HL-60 (cell line): Measurements from ENCODE around the gene ZNF74.

ENCODE experiments used
- DNase-seq, 2 experiments: peaks; one replicate each; pipeline ENCODE4 v3.0.0-alpha.2; 2010 to 2020; ENCODE audit warnings: low read depth in 1 of 2, low spot score in 1 of 2
- H3K27ac ChIP-seq: fragments of 250-450 bp; sonication (Bioruptor Pico); replicated peaks from 2 replicates; pipeline ENCODE4 v1.5.1; 2020; ENCODE audit warnings: mild to moderate bottlenecking, moderate library complexity
- H3K27me3 ChIP-seq: fragments of 250-450 bp; sonication (Bioruptor Pico); 2 replicates; pipeline ENCODE4 v1.5.1; 2021; ENCODE audit warnings: mild to moderate bottlenecking, moderate library complexity; ENCODE audit not compliant: insufficient read depth, poor library complexity, severe bottlenecking
- H3K4me3 ChIP-seq: replicated peaks from 2 replicates; pipeline ENCODE4 v1.5.1; 2011; ENCODE audit warnings: mild to moderate bottlenecking, control low read depth, low read length; ENCODE audit not compliant: insufficient read depth
- GABPA ChIP-seq: IDR thresholded peaks from 2 replicates; pipeline ENCODE4 v1.6.1; 2012; ENCODE audit warnings: low read depth
- POLR2AphosphoS5 ChIP-seq: IDR thresholded peaks from 2 replicates; pipeline ENCODE4 v1.6.1; 2012; ENCODE audit warnings: low read depth
- SPI1 ChIP-seq: IDR thresholded peaks from 2 replicates; pipeline ENCODE4 v1.6.1; 2012; ENCODE audit warnings: low read depth, mild to moderate bottlenecking, borderline replicate concordance
- TF ChIP-seq, protein P1 (sequence below): IDR thresholded peaks from one replicate; pipeline ENCODE4 v1.5.1; 2011; ENCODE audit warnings: low read length, control low read depth, inconsistent platforms; ENCODE audit not compliant: insufficient read depth
- TF ChIP-seq, protein P2 (sequence below): IDR thresholded peaks from 2 replicates; pipeline ENCODE4 v1.6.1; 2012; ENCODE audit warnings: low read depth; ENCODE audit not compliant: insufficient replicate concordance

Gene ZNF74

DNA sequence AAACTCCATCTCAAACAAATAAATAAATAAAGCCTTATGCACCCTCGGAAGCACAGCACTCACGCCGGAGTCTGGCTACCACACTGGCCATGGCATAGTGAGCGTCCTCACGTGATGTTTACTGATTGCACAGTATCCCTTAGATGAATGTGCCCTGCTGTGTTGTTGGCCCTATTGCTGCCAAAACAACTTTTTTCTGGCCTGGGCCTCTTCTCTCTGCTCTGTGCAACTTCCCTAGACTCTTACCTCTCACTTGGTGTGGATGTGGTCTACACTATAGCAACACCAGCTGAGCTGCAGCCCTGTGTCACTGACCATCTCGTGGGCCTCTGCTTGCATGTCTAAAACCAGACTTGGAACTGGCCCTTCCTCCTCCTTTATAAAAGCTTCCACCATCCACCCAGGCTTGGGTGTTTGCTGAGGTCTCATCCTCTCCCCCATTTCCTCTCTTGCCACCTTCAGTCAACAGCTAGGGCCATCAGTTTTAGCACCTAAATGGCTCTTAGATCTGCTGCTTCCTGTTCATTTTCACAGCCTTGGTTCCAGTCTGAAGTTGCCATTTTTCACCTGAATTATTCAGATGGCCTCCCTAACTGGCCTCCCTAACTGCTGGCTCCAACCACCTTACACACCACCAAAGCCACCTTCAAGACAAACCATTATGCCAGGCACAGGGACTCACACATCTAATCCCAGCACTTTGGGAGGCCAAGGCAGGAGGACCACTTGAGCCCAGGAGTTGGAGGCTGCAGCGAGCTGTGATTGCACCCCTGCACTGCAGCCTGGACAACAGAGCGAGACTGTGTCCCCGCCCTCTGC is 9.2 kb downstream of the ZNF74 start:
- Histone ChIP-seq H3K27me3 (no peaks in the 10 kb centered on the region), H3K27ac (no peak overlapping the region), H3K4me3 (no peak overlapping the region)
- TF ChIP-seq SPI1 (no peak), GABPA (no peak)
- DNase-seq: no peak

DNA sequence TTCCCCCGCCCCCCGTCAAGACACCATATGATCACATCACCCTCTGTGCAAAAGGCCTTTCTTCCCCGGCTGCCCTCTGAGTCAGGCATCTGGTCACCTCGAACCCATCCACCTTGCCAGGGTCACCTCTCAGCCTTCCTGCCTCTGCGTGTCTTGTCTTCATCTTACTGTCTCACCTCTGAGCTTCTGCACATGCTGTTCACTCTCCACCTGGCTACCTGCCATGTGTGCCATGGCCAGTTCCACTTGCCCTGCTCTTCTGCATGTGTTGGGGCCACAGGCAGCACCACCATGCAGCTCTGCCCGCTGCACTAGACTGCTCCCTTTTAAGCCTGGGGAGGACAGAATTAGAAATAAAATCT is 9.8 kb downstream of the ZNF74 start:
- no peaks in the 10 kb centered on the region for H3K27me3 ChIP-seq
- TF ChIP-seq SPI1 (no peak), GABPA (no peak), POLR2AphosphoS5 (no peak)
- TF ChIP-seq, protein P1, sequence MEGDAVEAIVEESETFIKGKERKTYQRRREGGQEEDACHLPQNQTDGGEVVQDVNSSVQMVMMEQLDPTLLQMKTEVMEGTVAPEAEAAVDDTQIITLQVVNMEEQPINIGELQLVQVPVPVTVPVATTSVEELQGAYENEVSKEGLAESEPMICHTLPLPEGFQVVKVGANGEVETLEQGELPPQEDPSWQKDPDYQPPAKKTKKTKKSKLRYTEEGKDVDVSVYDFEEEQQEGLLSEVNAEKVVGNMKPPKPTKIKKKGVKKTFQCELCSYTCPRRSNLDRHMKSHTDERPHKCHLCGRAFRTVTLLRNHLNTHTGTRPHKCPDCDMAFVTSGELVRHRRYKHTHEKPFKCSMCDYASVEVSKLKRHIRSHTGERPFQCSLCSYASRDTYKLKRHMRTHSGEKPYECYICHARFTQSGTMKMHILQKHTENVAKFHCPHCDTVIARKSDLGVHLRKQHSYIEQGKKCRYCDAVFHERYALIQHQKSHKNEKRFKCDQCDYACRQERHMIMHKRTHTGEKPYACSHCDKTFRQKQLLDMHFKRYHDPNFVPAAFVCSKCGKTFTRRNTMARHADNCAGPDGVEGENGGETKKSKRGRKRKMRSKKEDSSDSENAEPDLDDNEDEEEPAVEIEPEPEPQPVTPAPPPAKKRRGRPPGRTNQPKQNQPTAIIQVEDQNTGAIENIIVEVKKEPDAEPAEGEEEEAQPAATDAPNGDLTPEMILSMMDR: no peak
- TF ChIP-seq, protein P2, sequence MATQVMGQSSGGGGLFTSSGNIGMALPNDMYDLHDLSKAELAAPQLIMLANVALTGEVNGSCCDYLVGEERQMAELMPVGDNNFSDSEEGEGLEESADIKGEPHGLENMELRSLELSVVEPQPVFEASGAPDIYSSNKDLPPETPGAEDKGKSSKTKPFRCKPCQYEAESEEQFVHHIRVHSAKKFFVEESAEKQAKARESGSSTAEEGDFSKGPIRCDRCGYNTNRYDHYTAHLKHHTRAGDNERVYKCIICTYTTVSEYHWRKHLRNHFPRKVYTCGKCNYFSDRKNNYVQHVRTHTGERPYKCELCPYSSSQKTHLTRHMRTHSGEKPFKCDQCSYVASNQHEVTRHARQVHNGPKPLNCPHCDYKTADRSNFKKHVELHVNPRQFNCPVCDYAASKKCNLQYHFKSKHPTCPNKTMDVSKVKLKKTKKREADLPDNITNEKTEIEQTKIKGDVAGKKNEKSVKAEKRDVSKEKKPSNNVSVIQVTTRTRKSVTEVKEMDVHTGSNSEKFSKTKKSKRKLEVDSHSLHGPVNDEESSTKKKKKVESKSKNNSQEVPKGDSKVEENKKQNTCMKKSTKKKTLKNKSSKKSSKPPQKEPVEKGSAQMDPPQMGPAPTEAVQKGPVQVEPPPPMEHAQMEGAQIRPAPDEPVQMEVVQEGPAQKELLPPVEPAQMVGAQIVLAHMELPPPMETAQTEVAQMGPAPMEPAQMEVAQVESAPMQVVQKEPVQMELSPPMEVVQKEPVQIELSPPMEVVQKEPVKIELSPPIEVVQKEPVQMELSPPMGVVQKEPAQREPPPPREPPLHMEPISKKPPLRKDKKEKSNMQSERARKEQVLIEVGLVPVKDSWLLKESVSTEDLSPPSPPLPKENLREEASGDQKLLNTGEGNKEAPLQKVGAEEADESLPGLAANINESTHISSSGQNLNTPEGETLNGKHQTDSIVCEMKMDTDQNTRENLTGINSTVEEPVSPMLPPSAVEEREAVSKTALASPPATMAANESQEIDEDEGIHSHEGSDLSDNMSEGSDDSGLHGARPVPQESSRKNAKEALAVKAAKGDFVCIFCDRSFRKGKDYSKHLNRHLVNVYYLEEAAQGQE: no peak
- H3K27ac ChIP-seq: no peak overlapping the region
- no peak overlapping the region for H3K4me3 ChIP-seq
- no peak for DNase-seq

DNA sequence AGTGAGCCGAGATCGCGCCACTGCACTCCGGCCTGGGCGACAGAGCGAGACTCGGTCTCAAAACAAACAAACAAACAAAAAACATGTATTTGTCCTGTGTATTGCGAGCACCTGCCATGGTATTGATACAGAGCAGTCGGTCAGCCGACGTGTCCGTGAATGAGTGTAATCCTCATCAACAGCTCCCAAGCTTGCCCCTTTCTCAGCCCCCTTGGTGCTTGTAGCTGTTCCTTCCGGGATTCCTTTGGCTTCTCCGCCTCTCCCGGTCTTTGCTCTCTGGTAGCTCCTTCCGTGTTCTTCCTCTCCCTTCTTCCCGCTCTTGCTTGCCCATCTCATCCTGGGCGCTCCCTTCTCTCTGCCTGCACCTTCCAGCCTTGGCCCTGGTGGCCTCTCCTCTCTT is 10.9 kb downstream of the ZNF74 start:
- Histone ChIP-seq H3K27me3 (no peaks in the 10 kb centered on the region), H3K4me3 (no peak overlapping the region), H3K27ac (no peak overlapping the region)
- DNase-seq: no peak
- TF ChIP-seq, protein P1: no peak
- TF ChIP-seq, protein P2: no peak
- TF ChIP-seq SPI1 (no peak), GABPA (no peak), POLR2AphosphoS5 (no peak)

DNA sequence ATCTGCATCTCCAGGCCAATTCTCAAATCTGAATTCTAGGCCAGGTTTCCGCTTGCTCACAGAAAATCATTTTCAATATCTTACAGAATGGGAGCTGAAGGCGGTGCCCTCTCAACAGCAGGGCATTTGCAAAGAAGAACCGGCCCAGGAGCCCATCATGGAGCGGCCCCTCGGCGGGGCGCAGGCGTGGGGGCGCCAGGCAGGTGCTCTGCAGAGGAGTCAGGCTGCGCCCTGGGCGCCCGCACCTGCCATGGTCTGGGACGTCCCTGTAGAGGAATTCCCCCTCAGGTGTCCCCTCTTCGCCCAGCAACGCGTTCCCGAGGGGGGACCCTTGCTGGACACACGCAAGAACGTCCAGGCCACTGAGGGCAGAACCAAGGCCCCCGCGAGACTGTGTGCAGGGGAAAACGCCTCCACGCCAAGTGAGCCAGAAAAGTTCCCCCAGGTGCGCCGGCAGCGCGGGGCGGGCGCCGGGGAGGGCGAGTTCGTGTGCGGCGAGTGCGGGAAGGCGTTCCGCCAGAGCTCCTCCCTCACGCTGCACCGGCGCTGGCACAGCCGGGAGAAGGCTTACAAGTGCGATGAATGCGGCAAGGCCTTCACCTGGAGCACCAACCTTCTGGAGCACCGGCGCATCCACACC is 11.5 kb downstream of the ZNF74 start:
- DNase-seq: no peak
- TF ChIP-seq SPI1 (no peak), POLR2AphosphoS5 (no peak), GABPA (no peak)
- TF ChIP-seq, protein P1: no peak
- TF ChIP-seq, protein P2: no peak

More for the DNA sequence above, 11.5 kb downstream of the ZNF74 start:
- Histone ChIP-seq H3K4me3 (no peak overlapping the region), H3K27me3 (no peaks in the 10 kb centered on the region), H3K27ac (no peak overlapping the region)
